D721Med (cell line): ENCODE results near the gene STPG4.

Experiments
- DNase-seq: peaks from one replicate; pipeline ENCODE4 v3.0.0; 2011; ENCODE audit warnings: low spot score; ENCODE audit not compliant: insufficient read length
- FAIRE-seq: peaks from 2 replicates; lab custom pipeline; 2011; peaks lifted over from hg19 to GRCh38; lab: Jason Lieb, UNC
- CTCF ChIP-seq: IDR thresholded peaks from 2 replicates; pipeline ENCODE4 v1.5.1; 2012; ENCODE audit warnings: mild to moderate bottlenecking, control low read depth; ENCODE audit not compliant: insufficient read depth; ENCODE audit errors: missing control alignments

Gene STPG4

GRCh38 chr2:47074691-47075090 lies 80.4 kb downstream of the STPG4 start:
- DNase-seq (no peak), FAIRE-seq (no peak)
- no peak for TF ChIP-seq CTCF

GRCh38 chr2:47073641-47074040 lies 81.5 kb downstream of the STPG4 start:
- DNase-seq, result no peak
- FAIRE-seq, result no peak
- no peak for TF ChIP-seq CTCF

GRCh38 chr2:47073217-47073616 lies 81.9 kb downstream of the STPG4 start:
- no peak for FAIRE-seq
- DNase-seq, result no peak
- TF ChIP-seq CTCF, result no peak

GRCh38 chr2:47072728-47073191 lies 82.3 kb downstream of the STPG4 start:
- no peak for FAIRE-seq
- no peak for TF ChIP-seq CTCF
- DNase-seq, result no peak

- DNase-seq, result no peak
- no peak for FAIRE-seq
- TF ChIP-seq CTCF, result no peak
These were observed 83.0 kb downstream of the STPG4 start for GRCh38 chr2:47072018-47072691.

- no peak for TF ChIP-seq CTCF
- no peak for FAIRE-seq
- DNase-seq, result no peak
These were observed 83.9 kb downstream of the STPG4 start for GRCh38 chr2:47070920-47071824.
